Fibroblast of villous mesenchyme (primary cell): ENCODE data around the gene COP1. TPM values are rescaled to one million over a fixed set of nuclear protein-coding genes. Genes with fewer than 3 reads are reported as not detected.
A peak's percentile ranks its signal among the peaks of the same experiment; 100 is the strongest.
"Not testable (repeated sequence)": the region's sequence is repeated elsewhere in the genome, so short reads cannot be mapped to it uniquely, and the experiment has no call there.

Experiments used
- DNase-seq: peaks from one replicate; pipeline ENCODE4 v3.0.0-alpha.2; 2010; ENCODE audit warnings: low read depth
- H3K4me3 ChIP-seq: 2 replicates; pipeline ENCODE4 v1.5.1; 2011; ENCODE audit warnings: low read depth, mild to moderate bottlenecking, low read length
- total RNA-seq: library from RNA; depleted of rRNA; stranded (reverse); fragments of >200 nt; gene quantifications from 2 replicates; pipeline ENCODE4 v1.2.3, GENCODE V29; 2012
- TF ChIP-seq, protein P1 (sequence below): IDR thresholded peaks from 2 replicates; pipeline ENCODE4 v1.5.1; 2012; ENCODE audit warnings: low read depth, mild to moderate bottlenecking, low read length; ENCODE audit not compliant: insufficient read depth

Gene COP1
- 59.6 and 66.9 TPM in 2 replicates for total RNA-seq

DNA sequence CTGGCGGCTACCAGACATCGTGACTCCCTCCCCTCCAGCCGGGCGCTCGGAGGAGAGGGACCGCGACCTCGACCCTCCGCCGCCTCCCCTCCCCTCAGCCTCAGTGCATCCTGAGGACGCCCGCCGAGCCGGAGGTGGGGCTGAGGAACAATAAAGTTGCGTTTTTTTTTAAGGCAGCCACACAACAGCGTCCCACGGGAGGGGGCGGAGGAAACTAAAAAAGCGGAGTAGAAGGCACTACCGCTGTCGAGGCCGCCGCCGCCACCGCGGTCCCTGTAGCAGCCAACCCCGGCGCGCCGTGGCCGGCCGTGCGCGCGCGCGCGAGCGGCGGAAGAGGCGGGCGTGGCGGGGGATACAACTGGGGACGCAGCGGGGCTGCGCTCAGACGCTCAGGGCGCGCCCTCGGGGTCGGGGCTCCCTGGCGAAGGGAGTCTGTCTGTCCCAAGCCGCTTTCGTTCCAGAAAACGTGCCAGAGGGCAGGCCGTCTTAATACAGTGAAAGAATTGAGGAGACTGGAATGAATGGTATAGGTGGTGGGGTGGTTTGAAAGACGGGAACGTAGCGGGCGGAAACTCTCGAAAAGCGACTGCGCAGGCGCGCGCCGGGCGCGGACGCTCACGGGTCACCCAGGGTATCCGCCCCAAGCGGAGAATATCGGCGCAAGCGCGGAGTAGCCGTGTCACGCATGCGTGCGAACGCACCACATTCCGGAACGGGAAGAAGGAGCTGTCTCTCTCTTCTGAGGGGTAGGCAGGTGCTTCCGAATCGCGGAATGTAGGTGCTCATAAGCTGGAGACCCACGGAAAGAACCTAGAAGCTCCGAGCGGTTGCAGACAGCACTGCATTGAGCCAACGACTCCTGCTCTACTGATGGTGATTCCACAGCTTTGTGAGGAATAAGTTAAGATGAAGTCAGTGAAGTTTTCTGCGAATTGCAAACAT is at the start of gene COP1:
Gene COP1 (minus strand): TSS at position 326 of the 942 bp plus-strand sequence. CDS start 308 bp downstream, at position 18.
- TF ChIP-seq, protein P1, sequence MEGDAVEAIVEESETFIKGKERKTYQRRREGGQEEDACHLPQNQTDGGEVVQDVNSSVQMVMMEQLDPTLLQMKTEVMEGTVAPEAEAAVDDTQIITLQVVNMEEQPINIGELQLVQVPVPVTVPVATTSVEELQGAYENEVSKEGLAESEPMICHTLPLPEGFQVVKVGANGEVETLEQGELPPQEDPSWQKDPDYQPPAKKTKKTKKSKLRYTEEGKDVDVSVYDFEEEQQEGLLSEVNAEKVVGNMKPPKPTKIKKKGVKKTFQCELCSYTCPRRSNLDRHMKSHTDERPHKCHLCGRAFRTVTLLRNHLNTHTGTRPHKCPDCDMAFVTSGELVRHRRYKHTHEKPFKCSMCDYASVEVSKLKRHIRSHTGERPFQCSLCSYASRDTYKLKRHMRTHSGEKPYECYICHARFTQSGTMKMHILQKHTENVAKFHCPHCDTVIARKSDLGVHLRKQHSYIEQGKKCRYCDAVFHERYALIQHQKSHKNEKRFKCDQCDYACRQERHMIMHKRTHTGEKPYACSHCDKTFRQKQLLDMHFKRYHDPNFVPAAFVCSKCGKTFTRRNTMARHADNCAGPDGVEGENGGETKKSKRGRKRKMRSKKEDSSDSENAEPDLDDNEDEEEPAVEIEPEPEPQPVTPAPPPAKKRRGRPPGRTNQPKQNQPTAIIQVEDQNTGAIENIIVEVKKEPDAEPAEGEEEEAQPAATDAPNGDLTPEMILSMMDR = no peak
- H3K4me3 ChIP-seq = peak within 1 kb of the TSS; percentile 84
- DNase-seq = peak; percentile 94

- TF ChIP-seq, protein P1 = no peak
- H3K4me3 ChIP-seq = no peak overlapping the region
- no peak for DNase-seq
Measured at GRCh38 chr1:176252191-176252590, 45.1 kb upstream of the COP1 start.

GRCh38 chr1:176244851-176245250 is 37.8 kb upstream of the COP1 start:
- TF ChIP-seq, protein P1 = no peak
- H3K4me3 ChIP-seq = no peak overlapping the region
- no peak for DNase-seq

DNA sequence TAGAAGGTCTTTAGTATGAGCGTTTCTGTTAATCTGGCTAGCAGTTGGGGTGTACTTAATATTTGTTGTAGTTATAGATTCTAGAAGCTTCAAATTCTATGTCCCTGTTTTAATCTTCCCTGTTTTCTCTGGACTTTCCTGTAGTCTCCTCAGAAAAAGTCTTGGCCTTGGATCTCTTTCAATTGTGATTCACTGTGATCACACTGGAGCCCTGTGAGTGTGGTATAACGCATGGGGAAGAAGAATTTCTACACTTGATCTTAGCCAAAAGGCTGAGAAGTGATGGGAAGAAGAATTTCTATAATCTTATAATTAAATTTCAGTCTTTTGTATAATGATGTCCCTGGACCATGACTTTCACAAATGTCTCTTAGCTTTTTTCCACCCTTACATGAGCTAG is 36.7 kb upstream of the COP1 start:
- TF ChIP-seq, protein P1 = no peak
- H3K4me3 ChIP-seq = no peak overlapping the region
- DNase-seq = peak; percentile 11

DNA sequence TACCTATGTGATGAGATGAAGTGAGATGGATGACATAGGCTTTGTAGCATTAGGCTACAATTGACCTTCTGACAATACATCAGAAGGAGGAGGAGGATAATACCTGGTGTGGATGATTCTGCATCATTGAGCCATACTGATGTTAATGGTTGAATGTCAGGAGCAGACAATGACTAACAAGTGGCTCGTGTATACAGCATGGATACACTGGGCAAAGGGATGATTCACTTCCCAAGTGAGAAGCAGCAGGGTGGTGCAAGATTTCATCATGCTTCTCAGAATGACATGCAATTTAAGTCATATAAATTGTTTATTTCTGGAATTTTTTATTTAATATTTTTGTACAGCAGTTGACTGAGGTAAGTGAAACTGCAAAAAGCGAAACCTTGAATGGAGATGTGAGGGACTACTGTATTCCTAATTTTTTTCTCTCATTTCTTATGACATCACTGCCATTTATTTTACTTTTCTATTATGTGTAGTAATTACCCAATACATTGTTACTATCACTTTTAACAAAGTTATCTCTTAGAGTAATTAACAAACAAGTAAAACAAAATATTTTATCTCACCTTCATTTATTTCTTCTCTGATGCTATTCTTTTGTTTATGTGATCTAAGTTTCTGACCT is 34.4 kb upstream of the COP1 start:
- TF ChIP-seq, protein P1 = no peak
- DNase-seq = peak; percentile 83
- H3K4me3 ChIP-seq = no peak overlapping the region

GRCh38 chr1:176233657-176234056 is 26.6 kb upstream of the COP1 start:
- H3K4me3 ChIP-seq, DNase-seq: not testable (repeated sequence)

GRCh38 chr1:176227579-176227978 is 20.5 kb upstream of the COP1 start:
- no peak for DNase-seq
- TF ChIP-seq, protein P1 = no peak
- H3K4me3 ChIP-seq = no peak overlapping the region
